Ectodermal cell (in vitro differentiated cells): ENCODE data around the gene SETD2.
"Not testable (repeated sequence)": the region's sequence is repeated elsewhere in the genome, so short reads cannot be mapped to it uniquely, and the experiment has no call there.

ENCODE experiments used
- H3K27ac ChIP-seq: 2 replicates; pipeline ENCODE4 v1.7.0; 2013; ENCODE audit warnings: mild to moderate bottlenecking, low read depth, low read length; ENCODE audit not compliant: insufficient read depth, poor library complexity, severe bottlenecking
- H3K27me3 ChIP-seq: 2 replicates; pipeline ENCODE4 v1.7.0; 2013; ENCODE audit warnings: mild to moderate bottlenecking, low read length; ENCODE audit not compliant: insufficient read depth, control insufficient read depth, poor library complexity, severe bottlenecking
- H3K36me3 ChIP-seq: one replicate; pipeline ENCODE4 v1.7.0; 2013; ENCODE audit warnings: low read length; ENCODE audit not compliant: control insufficient read depth, insufficient read depth
- H3K4me1 ChIP-seq: one replicate; pipeline ENCODE4 v1.7.0; 2013; ENCODE audit warnings: low read length; ENCODE audit not compliant: control insufficient read depth, insufficient read depth
- H3K4me3 ChIP-seq: 2 replicates; pipeline ENCODE4 v1.7.0; 2013; ENCODE audit warnings: low read depth, low read length, control low read depth; ENCODE audit not compliant: insufficient read depth
- H3K9me3 ChIP-seq: 2 replicates; pipeline ENCODE4 v1.7.0; 2013; ENCODE audit warnings: mild to moderate bottlenecking, low read length, moderate library complexity; ENCODE audit not compliant: control insufficient read depth
- WGBS, 2 experiments: methylation state at CpG; one replicate each; pipeline ENCODE4 v1.1.7; 2013; ENCODE audit warnings: missing lambda C conversion rate in 2 of 2; 5-methylcytosine and 5-hydroxymethylcytosine counted together

SETD2 gene

DNA sequence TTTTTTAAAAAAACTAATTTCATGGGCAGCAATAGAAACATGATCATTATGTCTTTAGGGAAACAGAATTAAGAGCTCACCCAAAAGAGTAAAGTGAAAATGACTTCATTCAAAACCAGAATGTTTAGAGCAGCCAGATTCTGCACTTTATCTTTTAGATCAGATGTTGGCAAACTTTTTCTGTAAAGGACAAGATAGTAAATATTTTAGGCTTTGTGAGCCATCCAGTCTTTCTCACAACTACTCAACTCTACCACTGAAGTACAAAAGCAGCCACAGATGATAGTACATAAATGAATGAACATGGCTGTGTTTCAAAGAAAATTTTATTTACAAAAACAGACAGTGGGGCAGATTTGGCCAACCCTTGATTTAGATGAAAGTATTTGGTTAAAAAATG, 84.5 kb downstream of the SETD2 start:
- peaks cover 19% of the 10 kb centered on the region for H3K36me3 ChIP-seq
- H3K4me3 ChIP-seq: no peak overlapping the region
- no peaks in the 10 kb centered on the region for H3K9me3 ChIP-seq
- no peaks in the 10 kb centered on the region for H3K4me1 ChIP-seq
- H3K27ac ChIP-seq: no peak overlapping the region
- no peaks in the 10 kb centered on the region for H3K27me3 ChIP-seq

DNA sequence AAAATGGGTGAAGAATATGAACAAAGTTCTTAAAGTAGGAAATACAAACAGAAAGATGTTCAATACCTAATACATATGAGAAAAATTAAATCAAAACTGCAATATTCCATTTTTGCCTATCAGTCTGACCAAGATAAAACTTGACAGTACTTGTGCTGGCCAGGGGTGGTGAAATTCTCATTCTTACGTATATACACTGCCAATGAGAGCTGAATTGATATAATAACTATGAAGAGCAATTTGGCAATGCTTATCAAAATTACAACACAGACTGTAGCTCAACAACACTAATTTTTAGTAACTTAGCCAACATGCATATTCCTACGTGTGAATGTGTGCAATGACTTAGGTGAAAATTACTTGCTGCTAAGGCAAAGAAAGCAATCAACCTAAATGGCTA, 90.2 kb downstream of the SETD2 start:
- Histone ChIP-seq H3K4me1 (no peaks in the 10 kb centered on the region), H3K27me3 (no peaks in the 10 kb centered on the region), H3K27ac (no peak overlapping the region), H3K4me3 (no peak overlapping the region), H3K36me3 (no peaks in the 10 kb centered on the region), H3K9me3 (no peaks in the 10 kb centered on the region)
- WGBS, 2 experiments: 90 to 100% methylated on average over 2 of the region's 2 CpGs

DNA sequence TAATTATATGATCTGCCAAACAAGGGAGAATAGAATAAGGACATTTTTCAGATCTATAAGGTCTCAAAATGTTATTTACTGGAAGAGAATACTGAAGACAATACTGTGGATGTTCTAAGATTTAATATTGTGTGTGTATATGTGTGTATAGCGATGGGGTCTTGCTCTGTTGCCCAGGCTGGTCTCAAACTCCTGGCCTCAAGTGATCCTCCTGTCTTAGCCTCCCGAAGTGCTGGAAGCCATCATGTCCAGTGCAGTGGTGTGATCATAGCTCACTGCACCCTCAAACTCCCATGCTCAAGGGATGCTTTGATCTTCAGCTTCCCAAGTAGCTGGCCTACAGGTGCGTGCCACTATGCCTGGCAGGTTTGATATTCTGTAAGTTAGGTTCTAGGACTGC, 93.1 kb downstream of the SETD2 start:
- Histone ChIP-seq H3K27ac (no peak overlapping the region), H3K36me3 (no peaks in the 10 kb centered on the region), H3K4me1 (no peaks in the 10 kb centered on the region), H3K9me3 (no peaks in the 10 kb centered on the region), H3K27me3 (no peaks in the 10 kb centered on the region), H3K4me3 (no peak overlapping the region)
- WGBS, 2 experiments: 88 to 96% methylated on average over 3 of the region's 3 CpGs

DNA sequence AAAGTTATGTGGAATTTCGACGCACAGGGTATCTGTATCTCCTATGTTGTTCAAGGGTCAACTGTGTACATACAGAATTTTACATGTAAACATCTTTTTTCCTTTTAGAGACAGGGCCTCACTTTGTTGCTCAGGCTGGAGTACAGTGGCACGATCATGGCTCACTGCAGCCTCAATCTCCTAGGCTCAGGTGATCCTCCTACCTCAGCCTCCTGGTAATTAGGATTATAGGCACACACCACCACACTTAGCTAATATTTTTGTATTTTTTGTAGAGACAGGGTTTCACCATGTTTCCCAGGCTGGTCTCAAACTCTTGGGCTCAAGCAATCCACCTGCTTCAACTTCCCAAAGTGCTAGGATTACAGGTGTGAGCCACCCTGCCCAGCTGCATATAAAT, 97.7 kb downstream of the SETD2 start:
- WGBS, 2 experiments: 89 to 91% methylated on average over 2 to 3 of the region's 3 CpGs
- not testable (repeated sequence) for H3K36me3 ChIP-seq

DNA sequence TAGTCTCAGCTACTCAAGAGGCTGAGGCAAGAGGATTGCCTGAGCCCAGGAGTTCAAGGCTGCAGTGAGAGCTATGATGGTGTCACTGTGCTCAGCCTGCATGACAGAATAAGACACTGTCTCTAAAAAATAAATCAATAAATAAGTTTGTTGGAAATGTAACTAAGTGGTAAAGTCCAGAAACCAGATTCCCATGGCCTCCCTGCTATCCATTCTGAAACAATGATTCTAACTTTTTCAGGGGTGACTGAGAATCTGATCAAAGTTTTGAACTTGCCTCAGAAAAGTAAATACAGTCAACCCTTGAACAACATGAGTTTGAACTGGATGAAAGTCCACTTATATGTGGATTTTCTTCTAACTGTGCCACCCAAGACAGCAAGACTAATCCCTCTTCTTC, 98.2 kb downstream of the SETD2 start:
- no peaks in the 10 kb centered on the region for H3K9me3 ChIP-seq
- no peak overlapping the region for H3K4me3 ChIP-seq
- H3K4me1 ChIP-seq: no peaks in the 10 kb centered on the region
- H3K27me3 ChIP-seq: no peaks in the 10 kb centered on the region
- no peak overlapping the region for H3K27ac ChIP-seq
- H3K36me3 ChIP-seq: peaks cover 4% of the 10 kb centered on the region

More for the DNA sequence above, 97.7 kb downstream of the SETD2 start:
- H3K27me3 ChIP-seq, H3K4me1 ChIP-seq, H3K9me3 ChIP-seq, H3K4me3 ChIP-seq, H3K27ac ChIP-seq: not testable (repeated sequence)

DNA sequence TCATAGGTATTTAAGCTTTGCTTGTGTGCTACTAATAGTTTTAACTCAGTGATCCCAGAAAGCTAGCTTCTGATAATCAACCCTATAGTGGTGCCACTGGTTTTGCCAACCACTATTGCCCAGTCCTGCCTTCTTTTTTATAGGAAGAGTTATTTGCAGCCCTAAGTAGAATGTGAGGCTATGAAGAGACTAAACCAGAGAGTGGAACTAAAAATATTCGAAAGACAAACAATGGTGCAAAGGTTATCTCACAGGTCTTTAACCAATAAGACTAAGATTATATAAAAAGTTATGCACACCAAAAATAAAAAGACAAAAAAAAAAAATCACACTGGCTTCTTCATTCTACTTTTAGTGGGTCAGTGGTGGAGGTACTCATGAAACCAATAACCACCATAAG, 98.9 kb downstream of the SETD2 start:
- Histone ChIP-seq H3K36me3 (peaks cover 4% of the 10 kb centered on the region), H3K9me3 (no peaks in the 10 kb centered on the region), H3K4me1 (no peaks in the 10 kb centered on the region), H3K4me3 (no peak overlapping the region), H3K27ac (no peak overlapping the region), H3K27me3 (no peaks in the 10 kb centered on the region)
- 100% methylated on average over 1 of the region's 1 CpG; no CpG with 5 or more reads in 1 of the 2 experiments for WGBS, 2 experiments

DNA sequence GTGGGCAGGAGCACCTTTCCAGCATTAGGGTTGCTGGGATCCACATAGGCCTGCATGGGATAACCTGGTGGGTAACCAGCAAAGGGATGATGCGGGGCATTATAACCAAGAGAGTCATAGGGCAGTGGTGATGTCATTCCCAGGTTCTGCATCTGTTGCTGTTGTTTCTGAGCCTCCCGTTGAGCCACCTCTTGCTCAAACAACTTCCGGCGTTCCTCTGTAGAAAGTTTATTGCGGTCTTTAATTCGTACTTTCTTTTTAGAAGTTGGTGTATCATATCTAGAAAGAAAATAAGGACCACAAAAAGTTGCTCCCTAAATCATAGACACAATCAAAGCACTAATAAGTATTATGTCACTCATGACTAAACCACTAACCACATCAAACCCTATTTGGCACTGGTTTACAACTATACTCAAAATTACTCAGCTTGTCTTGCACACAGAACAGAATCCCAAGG, 106.7 kb downstream of the SETD2 start:
- peaks cover 15% of the 10 kb centered on the region for H3K36me3 ChIP-seq
- H3K27me3 ChIP-seq: no peaks in the 10 kb centered on the region
- no peak overlapping the region for H3K4me3 ChIP-seq
- H3K27ac ChIP-seq: no peak overlapping the region
- no peaks in the 10 kb centered on the region for H3K4me1 ChIP-seq
- 98% methylated on average over 4 to 6 of the region's 6 CpGs for WGBS, 2 experiments
- no peaks in the 10 kb centered on the region for H3K9me3 ChIP-seq

DNA sequence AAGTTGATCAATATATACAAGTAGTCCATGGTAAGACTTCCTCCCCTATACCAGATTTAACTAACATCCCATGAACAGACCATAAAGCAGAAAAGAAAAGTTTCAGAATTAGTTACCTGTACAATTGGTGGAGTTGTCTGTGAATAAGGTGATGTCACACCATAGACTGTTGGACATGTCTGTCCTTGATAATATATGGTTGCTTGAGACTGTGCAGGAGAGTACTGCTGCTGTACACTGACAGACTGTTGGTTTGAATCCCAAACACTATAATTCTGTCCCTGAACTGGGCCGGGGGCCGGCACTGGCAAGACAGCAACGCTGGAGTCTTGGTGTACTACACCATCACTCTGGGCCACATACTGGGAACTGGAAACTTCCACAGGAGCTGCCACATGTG, 107.2 kb downstream of the SETD2 start:
- whole genome bisulfite sequencing, 2 experiments: 94 to 98% methylated on average over 3 of the region's 3 CpGs
- peaks cover 15% of the 10 kb centered on the region for H3K36me3 ChIP-seq

DNA sequence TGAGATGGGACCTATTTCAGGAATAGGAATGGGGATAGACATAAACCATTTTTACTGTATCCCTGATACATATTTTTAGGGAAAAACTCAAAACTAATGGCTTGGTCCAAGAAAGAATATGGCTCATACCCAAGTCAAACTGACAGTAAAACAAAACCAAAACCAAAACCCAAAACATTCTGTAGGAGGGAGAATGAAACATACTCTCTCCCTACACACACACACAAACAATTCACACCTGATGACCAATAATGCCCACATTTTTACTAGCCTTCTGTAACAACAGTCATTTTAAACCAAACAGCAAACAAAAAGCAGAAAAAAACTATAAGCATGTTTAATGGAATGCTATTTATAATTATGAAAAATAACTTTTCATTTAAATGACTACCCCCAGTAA, 109.5 kb downstream of the SETD2 start:
- H3K4me3 ChIP-seq: no peak overlapping the region
- H3K9me3 ChIP-seq: no peaks in the 10 kb centered on the region
- H3K27me3 ChIP-seq: no peaks in the 10 kb centered on the region
- peaks cover 11% of the 10 kb centered on the region for H3K36me3 ChIP-seq
- H3K27ac ChIP-seq: no peak overlapping the region
- H3K4me1 ChIP-seq: no peaks in the 10 kb centered on the region

More for the DNA sequence above, 107.2 kb downstream of the SETD2 start:
- Histone ChIP-seq H3K27ac (no peak overlapping the region), H3K4me1 (no peaks in the 10 kb centered on the region), H3K9me3 (no peaks in the 10 kb centered on the region), H3K27me3 (no peaks in the 10 kb centered on the region), H3K4me3 (no peak overlapping the region)

DNA sequence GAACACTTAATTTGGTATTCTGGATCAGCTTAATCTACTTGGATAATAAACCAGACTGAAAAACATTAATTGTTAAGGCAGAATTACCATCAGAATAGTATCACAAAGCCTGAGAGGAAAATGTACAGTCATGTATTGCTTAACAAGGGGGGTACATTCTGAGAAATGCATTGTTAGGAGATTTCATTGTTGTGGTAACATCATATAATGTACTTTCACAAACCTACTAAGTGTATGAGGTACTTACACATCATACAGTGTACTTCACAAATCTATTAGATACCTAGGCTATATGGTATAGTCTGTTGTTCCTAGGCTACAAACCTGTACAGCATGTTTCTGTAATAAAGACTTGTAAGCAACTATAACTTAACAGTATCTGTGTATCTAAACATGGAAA, 116.2 kb downstream of the SETD2 start:
- Histone ChIP-seq H3K4me1 (no peaks in the 10 kb centered on the region), H3K9me3 (no peaks in the 10 kb centered on the region), H3K36me3 (peaks cover 4% of the 10 kb centered on the region), H3K27ac (no peak overlapping the region), H3K4me3 (no peak overlapping the region), H3K27me3 (no peaks in the 10 kb centered on the region)

DNA sequence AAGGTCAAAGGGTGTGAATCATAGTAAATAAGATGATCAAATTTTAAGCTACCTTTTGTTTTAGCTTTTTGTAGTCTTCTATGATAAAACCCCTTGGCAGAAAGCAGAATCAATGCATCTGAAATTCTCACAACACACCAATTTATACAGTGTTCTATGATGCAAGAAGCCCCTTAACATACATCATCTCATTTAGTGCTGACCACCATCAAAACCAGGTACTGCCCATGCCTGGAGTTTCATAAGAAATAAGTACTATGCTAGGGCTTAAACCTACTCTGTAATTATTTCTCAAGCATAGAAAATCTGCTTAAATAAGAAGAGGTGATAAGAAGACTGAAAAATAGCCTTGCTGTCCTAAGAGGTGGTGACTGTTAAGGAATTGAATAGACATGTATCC, 116.8 kb downstream of the SETD2 start:
- no peaks in the 10 kb centered on the region for H3K9me3 ChIP-seq
- H3K4me1 ChIP-seq: no peaks in the 10 kb centered on the region
- peaks cover 8% of the 10 kb centered on the region for H3K36me3 ChIP-seq
- H3K27me3 ChIP-seq: no peaks in the 10 kb centered on the region
- no peak overlapping the region for H3K27ac ChIP-seq
- H3K4me3 ChIP-seq: no peak overlapping the region
